Measurements from ENCODE around the gene RGS19. TPM values are rescaled to one million over a fixed set of nuclear protein-coding genes. Genes with fewer than 3 reads are reported as not detected.

Gene RGS19
- total RNA-seq, 1 experiment from 2014 or later = 12.8 TPM

GRCh38 chr20:64080013-64080812, 895 bp upstream of the RGS19 start, which contains the start of gene OPRL1:
Gene OPRL1 (plus strand): TSS chr20:64080082. CDS start chr20:64092721, 12,639 bp downstream.
- Histone ChIP-seq H2BK15ac (ENCODE audit: low read depth, low read length) (no peak within 1 kb of the TSS), H3T11ph (ENCODE audit: low read length) (no peak within 1 kb of the TSS), H3K4ac (ENCODE audit: low read depth, low read length) (no peak within 1 kb of the TSS), H2BK12ac (ENCODE audit: insufficient read length, low read depth, low read length) (no peak within 1 kb of the TSS), H3K9me3 (ENCODE audit: control insufficient read depth, low read depth, low read length) (no peaks in the 10 kb centered on the region), H3K4me2 (ENCODE audit: insufficient read depth, insufficient read length, low read length) (peak within 1 kb of the TSS; percentile 62), H3K23ac (ENCODE audit: insufficient read length, low read depth, low read length) (no peak within 1 kb of the TSS), H2AK5ac (ENCODE audit: insufficient read length, low read length) (no peak within 1 kb of the TSS), H4K5ac (ENCODE audit: insufficient read length, low read depth, low read length) (no peak within 1 kb of the TSS), H4K8ac (replicated peaks; ENCODE audit: insufficient read length, low read depth, low read length) (no peak within 1 kb of the TSS), H4K91ac (ENCODE audit: insufficient read length, low read depth, low read length) (no peak within 1 kb of the TSS), H3K27ac (ENCODE audit: insufficient read length, low read depth, low read length) (no peak within 1 kb of the TSS), H3K79me2 (ENCODE audit: insufficient read depth, low read length) (no peaks in the 10 kb centered on the region), H3K27me3 (ENCODE audit: insufficient read depth, low read length) (peaks cover 5% of the 10 kb centered on the region; the same call in 1 of the 2 replicates), H3K9ac (ENCODE audit: extremely low read depth, insufficient read length, low read length) (no peak within 1 kb of the TSS), H4K20me1 (ENCODE audit: control insufficient read depth, insufficient read depth, insufficient read length) (no peaks in the 10 kb centered on the region), H2AFZ (ENCODE audit: low read length) (no peak within 1 kb of the TSS), H3K23me2 (ENCODE audit: insufficient read length, low read depth, low read length, poor library complexity, severe bottlenecking) (peaks cover 20% of the 10 kb centered on the region), H3K79me1 (ENCODE audit: insufficient read depth, low read depth, low read length, poor library complexity, severe bottlenecking) (no peaks in the 10 kb centered on the region), H3K14ac (ENCODE audit: insufficient read depth, low read length) (no peak within 1 kb of the TSS), H3K18ac (ENCODE audit: insufficient read length, low read depth, low read length) (no peak within 1 kb of the TSS), H3K4me1 (ENCODE audit: insufficient read depth, low read length) (no peaks in the 10 kb centered on the region; the same call in 1 of the 2 replicates), H2BK20ac (ENCODE audit: low read depth, low read length, poor library complexity, severe bottlenecking) (no peak within 1 kb of the TSS), H3K56ac (ENCODE audit: insufficient read length, low read depth, low read length) (no peak within 1 kb of the TSS), H2BK120ac (ENCODE audit: low read depth, low read length, poor library complexity, severe bottlenecking) (no peak within 1 kb of the TSS), H2BK5ac (ENCODE audit: insufficient read length, low read length) (no peak within 1 kb of the TSS)
- no CpG with 5 or more reads among the region's 62 CpGs for WGBS (ENCODE audit: extremely low coverage, insufficient read length, low lambda C conversion rate)
- TF ChIP-seq CTCF (conservative IDR thresholded peaks at IDR 0.05) = no peak
- peaks cover 0 to 2% of the 10 kb centered on the region in 2 experiments; a peak in 1 of 5 replicates for H3K9me3 Mint-ChIP-seq
- peaks cover 43% of the 10 kb centered on the region for H3K27me3 Mint-ChIP-seq (ENCODE audit: low read depth)
- peak within 1 kb of the TSS; percentile 67 to 85 for H3K4me3 Mint-ChIP-seq
- no peak within 1 kb of the TSS; a peak in 1 of 7 replicates for H3K27ac Mint-ChIP-seq
- peaks cover 32 to 43% of the 10 kb centered on the region in 2 experiments for H3K4me1 Mint-ChIP-seq
- H3K36me3 Mint-ChIP-seq (ENCODE audit: insufficient read depth in 1 of 3, low read depth in 3 of 3) = no peaks in the 10 kb centered on the region; a peak in 1 of 7 replicates
- no peak for DNase-seq

All from H9 (cell line).